Sigmoid colon (tissue), 4 donors: ENCODE results near the gene PLG.

Source experiments
- CTCF ChIP-seq, 4 experiments: fragments of 450-650 bp in 3 of 4; fragments of 200-600 bp in 1 of 4; IDR thresholded peaks; one replicate each; pipeline ENCODE4 v1.5.1; 2016 to 2019; ENCODE audit warnings: antibody characterized with exemption in 4 of 4, mild to moderate bottlenecking in 3 of 4, moderate library complexity in 2 of 4
- EP300 ChIP-seq, 4 donors: sonication (generic); formaldehyde crosslinking; IDR thresholded peaks; one replicate each; pipeline ENCODE4 v1.6.1; 2017; ENCODE audit warnings: antibody characterized with exemption in 4 of 4
- POLR2A ChIP-seq, 2 donors: fragments of 450-650 bp; IDR thresholded peaks; one replicate each; pipeline ENCODE4 v1.6.1; 2016; ENCODE audit warnings: antibody characterized with exemption in 2 of 2, mild to moderate bottlenecking in 2 of 2, moderate library complexity in 2 of 2
- POLR2AphosphoS5 ChIP-seq, 4 donors: sonication (generic); formaldehyde crosslinking; IDR thresholded peaks; one replicate each; pipeline ENCODE4 v1.6.1; 2017; ENCODE audit warnings: antibody characterized with exemption in 4 of 4

- no peak for TF ChIP-seq CTCF (IDR thresholded peaks at IDR 0.05)
- TF ChIP-seq POLR2A (IDR thresholded peaks at IDR 0.05) = no peak
- no peak for TF ChIP-seq POLR2AphosphoS5 (IDR thresholded peaks at IDR 0.05)
- TF ChIP-seq EP300 (IDR thresholded peaks at IDR 0.05) = no peak
These were observed 12.8 kb downstream of the PLG start for GRCh38 chr6:160714731-160715316.
